Testis (tissue), 3 donors: ENCODE measurements around the gene SP3. TPM values are rescaled to one million over a fixed set of nuclear protein-coding genes. Genes with fewer than 3 reads are reported as not detected.

ENCODE experiments used
- DNase-seq: peaks from one replicate; pipeline ENCODE4 v3.0.0-alpha.2; 2019
- H3K27ac ChIP-seq, 2 donors: fragments of 200-600 bp; sonication (generic); one replicate each; pipeline ENCODE4 v1.5.1; 2019
- H3K27me3 ChIP-seq: fragments of 200-600 bp; sonication (generic); one replicate; pipeline ENCODE4 v1.5.1; 2019
- H3K36me3 ChIP-seq: fragments of 200-600 bp; sonication (generic); one replicate; pipeline ENCODE4 v1.5.1; 2017; ENCODE audit warnings: low read depth; ENCODE audit errors: missing control alignments
- H3K4me1 ChIP-seq: fragments of 200-600 bp; sonication (generic); one replicate; pipeline ENCODE4 v1.5.1; 2019
- H3K4me3 ChIP-seq, 2 donors: fragments of 200-600 bp; sonication (generic); one replicate each; pipeline ENCODE4 v1.5.1; 2017 to 2019
- H3K9me3 ChIP-seq: fragments of 200-600 bp; sonication (generic); one replicate; pipeline ENCODE4 v1.5.1; 2017
- CTCF ChIP-seq, 3 experiments: fragments of 450-650 bp in 2 of 3; fragments of 200-600 bp in 1 of 3; sonication (generic) in 1 of 3; IDR thresholded peaks; one replicate each; pipeline ENCODE4 v1.5.1; 2016 to 2019; ENCODE audit warnings: antibody characterized with exemption in 3 of 3, mild to moderate bottlenecking in 2 of 3, moderate library complexity in 1 of 3
- POLR2A ChIP-seq: fragments of 450-650 bp; IDR thresholded peaks from one replicate; pipeline ENCODE4 v1.6.1; 2017; ENCODE audit warnings: antibody characterized with exemption, mild to moderate bottlenecking, moderate library complexity
- WGBS, 2 donors: methylation state at CpG; one replicate each; pipeline ENCODE4 v1.1.5; 2018; 5-methylcytosine and 5-hydroxymethylcytosine counted together
- intact Hi-C: fragments of 100-400 bp; cut with DNase I; formaldehyde crosslinking; loops from one replicate; pipeline ENCODE4 v1.15.1; 2023; ENCODE audit warnings: low total_unique reads
- polyA plus RNA-seq: library from polyadenylated mRNA; stranded (reverse); fragments of 350-450 nt; fragmentation: Illumina TruSeq; extraction: RNeasy Lipid Tissue Mini Kit (QIAGEN cat#74804); gene quantifications from one replicate; pipeline ENCODE4 v1.2.3, GENCODE V29; 2014; ENCODE audit warnings: low read depth, low replicate concordance; ENCODE audit not compliant: insufficient read depth
- total RNA-seq, 2 donors: library from RNA; depleted of rRNA; stranded (reverse); fragments of >200 nt; gene quantifications; one replicate each; pipeline ENCODE4 v1.2.3, GENCODE V29; 2016

Gene SP3
- total and polyA plus RNA-seq, 3 donors from 2014 or later, result 48.1 to 142 (median 135) TPM

DNA sequence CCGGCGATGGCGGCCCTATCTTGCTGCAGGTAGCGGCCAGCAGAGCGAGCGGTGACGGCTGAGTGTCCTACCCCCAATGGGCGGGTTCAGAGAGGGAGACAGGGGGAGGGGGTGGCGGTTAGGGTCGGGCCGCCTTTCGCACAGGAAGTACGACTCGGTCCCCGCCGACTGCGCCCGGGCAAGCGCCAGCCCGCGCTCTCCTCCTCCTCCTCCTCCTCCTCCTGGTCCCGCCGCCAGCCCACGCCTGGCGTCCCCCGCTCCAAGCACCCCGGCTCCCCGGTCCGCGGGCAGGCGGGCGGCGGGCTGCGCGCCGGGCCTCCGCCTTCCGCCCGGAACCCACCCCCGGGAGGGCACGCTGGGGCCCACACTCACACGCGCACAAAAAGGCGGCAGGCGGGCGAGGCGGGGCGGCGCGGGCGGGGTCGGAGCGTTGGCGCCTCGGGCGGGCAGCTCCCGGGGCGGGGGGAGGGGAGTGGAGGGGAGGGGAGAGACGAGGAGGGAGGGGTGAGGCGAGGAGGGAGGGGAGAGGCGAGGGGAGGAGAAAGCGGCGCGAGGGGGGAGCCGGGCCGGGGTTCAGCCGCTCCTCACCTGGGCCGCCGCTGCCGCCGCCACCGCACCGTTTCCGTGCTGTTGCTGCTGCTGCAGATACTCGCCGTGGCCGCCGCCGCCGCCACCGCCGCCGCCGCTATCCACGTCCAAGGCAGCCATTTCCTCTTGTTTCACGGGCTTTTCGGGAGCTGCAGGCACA, 1.2 kb downstream of the SP3 start:
- no peak for TF ChIP-seq CTCF (IDR thresholded peaks at IDR 0.05)
- TF ChIP-seq POLR2A, result no peak
- Histone ChIP-seq H3K4me1 (peaks cover 12% of the 10 kb centered on the region), H3K4me3 (peak overlapping the region; percentile 98 to 99), H3K36me3 (no peaks in the 10 kb centered on the region), H3K27ac (peak overlapping the region; percentile 100), H3K9me3 (no peaks in the 10 kb centered on the region), H3K27me3 (no peaks in the 10 kb centered on the region)
- whole genome bisulfite sequencing, 2 donors, result 0 to 1% methylated on average over 11 to 55 of the region's 87 CpGs
- intact Hi-C loops, result loop anchor here (10.0 kb wide), 1 partner anchor 51 kb away; no protein-coding TSS in a partner anchor
- DNase-seq, result peak; percentile 91

GRCh38 chr2:173963323-173963816, 1.8 kb downstream of the SP3 start:
- Histone ChIP-seq H3K36me3 (no peaks in the 10 kb centered on the region), H3K4me1 (peaks cover 12% of the 10 kb centered on the region), H3K9me3 (no peaks in the 10 kb centered on the region), H3K27me3 (no peaks in the 10 kb centered on the region), H3K27ac (peak overlapping the region; percentile 100), H3K4me3 (peak overlapping the region; percentile 98 to 99)
- peak; percentile 47 for DNase-seq
- 0% methylated on average over 27 to 42 of the region's 44 CpGs for WGBS, 2 donors
- intact Hi-C loops, result loop anchor here (10.0 kb wide), 1 partner anchor 51 kb away; no protein-coding TSS in a partner anchor
- TF ChIP-seq POLR2A, result no peak
- peak; percentile 24 to 40 (median 29) for TF ChIP-seq CTCF (IDR thresholded peaks at IDR 0.05)

DNA sequence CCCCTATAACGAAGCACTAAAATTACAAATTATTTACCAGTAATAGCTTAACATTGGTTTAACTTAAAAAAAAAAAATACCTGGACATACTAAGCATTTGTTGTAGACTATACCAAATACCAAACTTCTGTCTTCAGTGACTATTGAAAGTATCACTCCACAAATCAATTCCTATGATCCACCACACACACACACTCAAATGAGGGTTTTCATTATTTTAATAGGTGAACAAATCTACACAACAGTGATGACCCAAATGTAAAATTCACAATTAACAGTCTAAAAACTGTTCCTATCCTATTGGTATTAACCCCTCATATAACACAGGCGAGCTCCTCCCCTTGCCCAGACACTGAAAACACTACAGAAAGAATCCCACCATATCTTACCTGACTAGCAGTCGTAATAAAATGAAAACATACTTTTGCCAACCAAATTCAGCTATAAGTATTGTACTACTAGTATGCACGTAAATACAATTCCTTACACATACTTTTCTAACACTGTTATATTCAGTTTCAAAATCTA, 2.5 kb downstream of the SP3 start:
- H3K36me3 ChIP-seq, result no peaks in the 10 kb centered on the region
- peak overlapping the region; percentile 100 for H3K27ac ChIP-seq
- peak overlapping the region; percentile 98 to 99 for H3K4me3 ChIP-seq
- intact Hi-C loops, result loop anchor here (10.0 kb wide), 1 partner anchor 52 kb away; no protein-coding TSS in a partner anchor
- 21 to 22% methylated on average over 4 of the region's 4 CpGs for WGBS, 2 donors
- no peaks in the 10 kb centered on the region for H3K9me3 ChIP-seq
- no peaks in the 10 kb centered on the region for H3K27me3 ChIP-seq
- TF ChIP-seq POLR2A (no peak), CTCF (IDR thresholded peaks at IDR 0.05) (no peak)
- no peak for DNase-seq
- H3K4me1 ChIP-seq, result peaks cover 16% of the 10 kb centered on the region

DNA sequence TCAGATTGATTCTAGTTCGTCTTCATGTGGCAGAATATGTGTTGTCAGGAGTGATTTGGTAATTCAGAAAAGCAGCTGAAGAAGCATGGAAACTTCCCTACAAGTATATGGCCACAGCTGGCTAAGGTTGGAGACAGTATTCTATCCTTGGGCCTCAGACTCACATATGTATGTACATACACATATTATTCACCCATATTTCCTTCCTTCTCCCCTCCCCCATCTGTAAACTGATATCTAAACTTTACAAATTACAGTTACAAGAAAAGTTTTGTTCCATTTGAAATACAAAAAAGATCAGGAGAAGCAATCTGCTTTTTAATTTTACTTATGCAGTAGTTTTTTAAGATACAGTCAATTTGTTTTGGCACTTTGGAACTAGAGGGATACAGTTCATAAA, 3.1 kb downstream of the SP3 start:
- peaks cover 22% of the 10 kb centered on the region for H3K4me1 ChIP-seq
- no peaks in the 10 kb centered on the region for H3K9me3 ChIP-seq
- H3K36me3 ChIP-seq, result no peaks in the 10 kb centered on the region
- no peak for TF ChIP-seq POLR2A
- no peak for TF ChIP-seq CTCF (IDR thresholded peaks at IDR 0.05)
- no peaks in the 10 kb centered on the region for H3K27me3 ChIP-seq
- no peak overlapping the region for H3K4me3 ChIP-seq
- no peak for DNase-seq
- intact Hi-C loops, result loop anchor here (10.0 kb wide), 1 partner anchor 53 kb away; no protein-coding TSS in a partner anchor
- H3K27ac ChIP-seq, result peak overlapping the region in 1 of 2 donors; percentile 100
- WGBS, 2 donors, result 29 to 43% methylated on average over 1 of the region's 1 CpG
